Stimulated activated naive CD4-positive, alpha-beta T cell (primary cell): ENCODE data around the gene C9orf72.
A peak's percentile ranks its signal among the peaks of the same experiment; 100 is the strongest.

Source experiments
- DNase-seq, 6 experiments: peaks; one replicate each; lab custom pipeline; 2025; lab: John Stamatoyannopoulos, UW

Gene C9orf72

DNA sequence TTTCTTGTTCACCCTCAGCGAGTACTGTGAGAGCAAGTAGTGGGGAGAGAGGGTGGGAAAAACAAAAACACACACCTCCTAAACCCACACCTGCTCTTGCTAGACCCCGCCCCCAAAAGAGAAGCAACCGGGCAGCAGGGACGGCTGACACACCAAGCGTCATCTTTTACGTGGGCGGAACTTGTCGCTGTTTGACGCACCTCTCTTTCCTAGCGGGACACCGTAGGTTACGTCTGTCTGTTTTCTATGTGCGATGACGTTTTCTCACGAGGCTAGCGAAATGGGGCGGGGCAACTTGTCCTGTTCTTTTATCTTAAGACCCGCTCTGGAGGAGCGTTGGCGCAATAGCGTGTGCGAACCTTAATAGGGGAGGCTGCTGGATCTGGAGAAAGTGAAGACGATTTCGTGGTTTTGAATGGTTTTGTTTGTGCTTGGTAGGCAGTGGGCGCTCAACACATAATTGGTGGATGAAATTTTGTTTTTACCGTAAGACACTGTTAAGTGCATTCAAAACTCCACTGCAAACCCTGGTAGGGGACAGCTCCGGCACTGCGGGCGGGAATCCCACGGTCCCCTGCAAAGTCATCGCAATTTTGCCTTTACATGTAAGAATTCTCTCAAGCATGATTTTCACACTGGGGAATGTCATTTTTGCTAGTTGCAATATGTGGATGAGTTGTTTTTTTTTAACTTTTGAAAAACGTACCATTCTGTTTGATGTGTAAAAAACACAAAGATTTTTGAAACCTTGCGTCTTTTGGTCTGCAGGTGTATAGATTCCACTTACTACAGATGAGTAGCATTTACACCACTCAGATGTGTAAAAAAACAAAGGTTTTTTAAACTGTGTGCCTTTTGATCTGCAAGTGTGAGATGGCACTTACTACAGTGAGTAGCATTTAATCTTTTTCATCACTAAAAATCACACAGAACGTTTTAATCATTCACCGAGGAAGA, 631 bp upstream of the C9orf72 start:
- DNase-seq: peak; percentile 87 to 98 (median 96)

DNA sequence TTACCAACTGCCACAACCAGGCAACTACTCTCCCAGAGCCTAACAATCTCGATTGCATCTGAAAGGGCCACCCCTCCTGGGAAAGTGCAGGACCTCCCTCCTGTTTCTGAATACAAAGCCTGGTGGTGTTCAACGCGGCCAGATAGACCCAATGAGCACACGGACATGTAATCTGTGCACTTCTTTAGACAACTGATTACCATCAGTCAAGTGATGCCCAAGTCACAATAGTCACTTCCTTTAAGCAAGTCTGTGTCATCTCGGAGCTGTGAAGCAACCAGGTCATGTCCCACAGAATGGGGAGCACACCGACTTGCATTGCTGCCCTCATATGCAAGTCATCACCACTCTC, 739 bp downstream of the C9orf72 start:
- DNase-seq: peak in 5 of 6 experiments; percentile 51 to 83 (median 60)

DNA sequence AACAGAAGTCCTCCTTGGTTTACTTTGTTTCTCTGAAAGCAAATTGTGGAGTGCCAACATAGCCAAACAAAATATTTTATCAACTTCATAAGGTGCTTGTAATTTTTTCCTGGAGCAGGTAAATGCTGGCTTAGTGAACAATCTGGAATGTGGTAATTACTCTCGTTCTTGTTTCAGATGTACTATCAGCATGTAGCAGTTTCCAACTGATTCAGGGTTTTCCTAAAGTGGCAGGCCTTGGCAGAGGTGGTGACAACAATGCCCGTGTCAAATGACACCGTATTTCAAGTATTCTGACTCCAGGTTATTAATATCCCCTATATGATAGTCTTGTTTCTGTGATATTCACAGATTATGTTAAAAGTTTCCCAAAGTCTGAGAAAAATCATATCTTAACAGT, 1.2 kb downstream of the C9orf72 start:
- no peak for DNase-seq

DNA sequence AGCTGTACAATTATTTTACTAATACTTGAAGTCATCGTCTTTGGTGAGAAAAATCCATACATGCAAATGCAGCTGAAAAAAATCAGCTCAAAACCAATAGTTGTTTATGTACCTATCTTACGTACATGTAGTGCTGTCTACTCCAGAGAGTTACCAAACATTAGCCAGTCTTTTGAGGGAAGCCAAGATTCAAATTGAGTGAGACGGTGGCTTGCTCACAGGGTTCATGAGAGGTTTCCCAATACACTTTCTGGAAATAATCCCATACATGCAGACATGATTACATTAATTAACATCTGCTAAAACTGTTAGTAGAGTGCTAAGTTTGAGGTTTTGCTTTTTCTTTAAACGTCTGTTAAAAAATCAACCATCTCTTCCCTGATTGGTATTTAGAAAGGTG, 2.3 kb downstream of the C9orf72 start:
- no peak for DNase-seq

DNA sequence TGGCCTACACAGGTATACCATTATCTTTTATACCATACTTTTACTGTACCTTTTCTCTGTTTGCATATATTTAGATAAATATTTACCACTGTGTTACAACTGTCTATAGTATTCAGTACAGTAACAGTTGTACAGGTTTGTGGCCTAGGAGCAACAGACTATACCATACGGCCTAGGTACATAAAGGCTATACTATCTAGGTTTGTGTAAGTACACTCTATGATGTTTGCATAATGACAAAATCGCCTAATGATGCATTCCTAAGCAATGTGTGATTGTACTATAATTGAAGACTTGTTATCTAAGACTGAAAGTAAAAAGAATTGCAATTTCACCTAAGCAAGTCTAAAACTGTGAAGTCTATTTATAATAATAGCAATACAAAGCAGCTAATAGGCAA, 3.9 kb downstream of the C9orf72 start:
- DNase-seq: no peak

DNA sequence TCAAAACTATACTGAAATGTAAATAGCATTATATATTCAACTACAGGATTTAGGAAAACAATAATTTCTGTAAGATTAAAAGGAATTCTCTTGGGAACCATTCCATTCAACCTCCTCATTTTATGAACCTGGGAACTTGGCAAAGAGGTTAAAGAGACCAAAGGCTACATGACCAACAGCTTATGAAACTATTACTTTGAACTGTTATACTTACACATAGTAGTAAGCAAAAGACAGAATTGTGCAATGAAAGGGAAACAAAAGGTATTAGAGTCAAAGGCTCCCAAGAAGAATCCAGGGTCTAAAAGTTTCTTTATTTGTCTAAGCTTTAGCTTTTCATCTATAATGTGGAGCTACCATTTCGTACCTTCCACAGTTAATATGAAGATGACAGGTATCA, 7.2 kb downstream of the C9orf72 start:
- no peak for DNase-seq

DNA sequence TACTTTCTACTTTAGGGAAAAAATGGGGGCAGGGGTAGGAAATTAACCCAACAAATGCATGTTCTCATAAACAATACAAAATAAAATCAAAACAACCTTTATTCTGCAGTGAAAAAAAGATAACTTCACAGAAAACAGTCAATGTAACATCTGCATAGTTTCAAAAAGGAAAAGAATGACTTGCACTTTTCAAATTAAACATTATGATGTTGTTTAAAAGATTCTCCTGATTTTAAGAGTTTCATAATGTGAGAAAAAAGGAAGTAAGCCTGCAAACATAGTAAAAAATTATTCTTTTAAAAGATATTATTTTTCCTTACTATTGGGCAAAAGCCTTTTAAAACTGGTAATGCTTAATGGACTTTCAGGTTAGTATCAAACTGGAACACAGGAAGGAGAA, 7.6 kb downstream of the C9orf72 start:
- DNase-seq: no peak

DNA sequence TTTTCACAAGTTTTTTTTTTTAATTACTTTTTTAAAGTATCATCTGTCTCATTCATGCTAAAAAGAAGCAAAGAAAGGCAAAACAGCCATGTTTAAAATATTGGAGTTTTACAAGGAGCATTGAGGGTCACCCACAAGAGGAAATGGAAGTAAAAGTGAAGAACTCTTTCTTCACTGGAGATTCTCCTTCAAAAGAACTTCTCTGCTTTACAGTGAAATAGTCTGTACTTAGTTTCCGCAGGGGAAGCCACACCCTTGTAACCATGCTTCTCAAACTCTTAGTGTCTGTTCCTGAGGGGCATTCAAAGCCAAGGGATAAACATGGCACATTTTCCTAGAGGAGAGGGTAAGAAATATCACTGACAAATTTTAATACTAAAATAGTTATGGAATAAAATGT, 8.6 kb downstream of the C9orf72 start:
- DNase-seq: peak in 3 of 6 experiments; percentile 5 to 6 (median 6)

DNA sequence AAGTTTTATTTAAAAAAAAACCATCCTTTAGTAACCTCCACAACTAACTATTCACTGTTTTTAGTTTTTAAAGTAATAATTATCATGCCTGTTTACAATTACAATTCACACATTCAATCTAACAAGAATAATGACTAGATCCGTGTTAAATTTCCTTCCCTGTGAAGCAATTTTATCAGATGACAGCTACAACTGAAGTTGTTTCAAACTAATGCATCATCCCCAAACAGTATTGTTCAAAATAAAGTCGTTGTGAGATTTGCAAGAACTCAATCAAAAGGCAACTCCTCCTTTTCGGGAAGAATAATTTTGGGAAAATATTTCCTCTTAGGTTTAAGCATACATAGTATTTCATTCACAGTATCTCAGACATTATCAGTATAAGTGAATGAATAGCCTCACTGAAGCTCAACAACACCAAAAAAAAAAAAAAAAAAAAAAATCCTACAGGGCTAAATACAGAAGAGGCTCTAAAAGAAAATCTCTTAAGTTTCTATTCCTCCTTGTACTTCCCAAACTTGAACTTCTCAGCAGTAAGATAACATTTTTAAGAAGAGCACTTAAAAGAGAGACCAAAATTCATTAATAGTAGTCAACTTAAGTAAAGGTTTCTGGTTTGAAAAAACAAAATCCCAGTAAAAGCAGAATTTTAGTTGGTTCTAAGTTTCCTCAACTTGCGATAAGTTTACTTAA, 9.4 kb downstream of the C9orf72 start:
- no peak for DNase-seq

DNA sequence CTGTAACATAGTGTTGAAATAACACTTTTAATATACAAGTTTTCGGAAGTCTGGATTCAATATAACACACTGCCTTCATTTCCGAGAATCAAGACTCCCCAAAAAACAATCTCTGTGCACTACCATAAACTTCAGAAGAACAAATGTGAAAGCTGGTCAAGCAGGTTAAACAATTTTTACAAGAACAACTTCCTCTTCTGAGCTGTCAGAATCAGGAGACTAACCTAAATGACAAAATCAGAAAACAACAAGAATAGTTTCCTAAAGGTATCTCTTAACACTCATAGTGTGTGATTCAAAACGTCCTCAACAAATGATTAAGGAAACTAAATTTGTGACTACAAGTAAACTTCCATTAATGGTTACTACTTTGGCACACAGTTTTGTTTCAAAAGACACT, 11.6 kb downstream of the C9orf72 start:
- DNase-seq: no peak

DNA sequence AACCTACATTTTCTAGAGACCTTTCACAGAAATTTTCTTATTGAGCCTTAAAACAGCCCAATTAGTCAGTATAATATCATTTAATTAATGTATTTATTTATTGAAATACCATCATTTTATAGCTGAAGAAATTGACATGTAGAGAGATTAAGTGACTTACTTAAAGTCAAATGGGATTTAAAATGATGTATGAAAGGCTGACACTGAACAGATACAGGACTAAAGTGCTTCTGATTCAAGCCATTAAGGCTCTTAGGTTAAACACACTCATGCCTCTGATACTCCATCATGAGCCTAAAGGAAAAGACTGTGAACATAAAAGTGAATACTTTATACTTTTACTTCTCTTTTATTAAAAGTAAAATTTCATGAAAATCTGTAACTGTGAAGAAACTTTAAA, 12.8 kb downstream of the C9orf72 start:
- DNase-seq: no peak

DNA sequence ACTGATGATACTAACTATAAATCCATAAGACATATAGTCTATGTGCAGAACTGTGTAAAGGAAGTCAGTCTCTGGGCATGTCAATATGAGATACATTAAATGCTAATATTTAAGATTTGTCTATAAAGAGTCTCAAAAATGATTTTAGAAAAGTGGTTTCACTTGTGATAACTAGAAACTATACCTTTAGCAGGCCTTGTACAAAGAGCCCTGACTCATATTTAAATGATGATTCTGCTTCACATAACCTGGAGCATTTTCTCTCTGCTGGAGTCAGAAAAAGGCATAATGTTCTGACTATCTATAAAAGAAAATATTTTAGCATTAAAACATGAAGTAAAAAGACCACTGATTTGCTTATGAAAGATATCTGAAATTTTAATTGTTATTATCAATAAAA, 15.0 kb downstream of the C9orf72 start:
- no peak for DNase-seq

DNA sequence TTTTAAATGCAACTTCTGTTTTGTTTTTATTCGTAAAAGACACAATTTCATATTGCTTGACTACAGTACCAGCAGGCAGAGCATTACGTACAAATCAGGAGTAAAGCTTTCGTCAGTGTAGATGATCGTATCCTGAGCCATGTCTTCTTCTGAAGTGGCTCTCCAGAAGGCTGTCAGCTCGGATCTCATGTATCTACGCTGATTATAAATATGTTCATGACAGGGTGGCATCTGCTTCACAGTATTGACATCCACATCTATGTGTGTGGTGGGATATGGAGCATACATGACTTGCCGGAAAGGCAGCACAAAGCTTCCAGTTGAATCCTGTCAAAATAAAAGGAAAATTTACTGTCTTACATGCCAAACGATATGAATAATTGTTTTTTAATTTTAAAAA, 16.8 kb downstream of the C9orf72 start:
- no peak for DNase-seq

DNA sequence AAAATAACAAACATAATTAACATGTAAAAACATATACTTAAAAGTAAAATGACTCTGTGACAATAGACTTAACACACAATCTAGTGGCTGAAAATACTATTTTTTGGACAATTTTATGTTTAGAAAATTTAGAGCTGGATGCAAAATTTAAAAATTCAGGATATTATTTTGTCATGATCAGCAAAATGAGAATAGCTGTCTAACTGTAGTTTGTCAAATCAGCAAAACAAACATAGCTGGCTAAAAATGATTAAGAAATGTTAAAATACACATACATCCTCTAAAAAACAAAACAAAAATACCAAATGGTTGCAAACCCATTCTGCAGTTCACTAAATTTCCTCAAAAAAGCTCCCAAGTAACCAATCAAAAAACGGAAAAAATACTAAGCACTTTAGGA, 18.6 kb downstream of the C9orf72 start:
- DNase-seq: no peak

DNA sequence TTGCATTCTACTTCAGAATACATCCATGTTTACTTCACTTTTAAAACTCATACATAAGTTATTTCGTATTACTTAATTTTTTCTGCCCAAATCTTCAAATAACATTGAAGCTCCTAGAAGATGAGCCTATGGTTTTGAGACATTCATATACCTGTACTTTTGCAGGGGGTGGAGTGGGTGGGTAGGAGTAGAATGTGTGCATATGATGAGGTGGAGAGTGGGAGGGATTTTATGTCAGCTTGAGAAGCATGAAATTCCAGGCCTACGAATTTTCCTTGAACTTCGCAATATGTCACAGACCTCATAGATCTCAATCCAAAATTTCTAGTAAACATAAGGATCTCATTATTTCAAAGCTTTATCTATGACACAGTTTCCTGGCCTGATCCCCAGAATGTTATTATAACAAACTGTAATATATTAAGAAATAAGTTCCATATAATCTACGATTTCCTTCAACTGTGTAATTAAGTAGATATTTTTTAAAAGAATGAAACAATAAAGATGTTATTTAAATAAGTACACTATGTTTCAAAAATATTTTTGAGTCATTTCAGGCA, 24.0 kb downstream of the C9orf72 start:
- DNase-seq: no peak

DNA sequence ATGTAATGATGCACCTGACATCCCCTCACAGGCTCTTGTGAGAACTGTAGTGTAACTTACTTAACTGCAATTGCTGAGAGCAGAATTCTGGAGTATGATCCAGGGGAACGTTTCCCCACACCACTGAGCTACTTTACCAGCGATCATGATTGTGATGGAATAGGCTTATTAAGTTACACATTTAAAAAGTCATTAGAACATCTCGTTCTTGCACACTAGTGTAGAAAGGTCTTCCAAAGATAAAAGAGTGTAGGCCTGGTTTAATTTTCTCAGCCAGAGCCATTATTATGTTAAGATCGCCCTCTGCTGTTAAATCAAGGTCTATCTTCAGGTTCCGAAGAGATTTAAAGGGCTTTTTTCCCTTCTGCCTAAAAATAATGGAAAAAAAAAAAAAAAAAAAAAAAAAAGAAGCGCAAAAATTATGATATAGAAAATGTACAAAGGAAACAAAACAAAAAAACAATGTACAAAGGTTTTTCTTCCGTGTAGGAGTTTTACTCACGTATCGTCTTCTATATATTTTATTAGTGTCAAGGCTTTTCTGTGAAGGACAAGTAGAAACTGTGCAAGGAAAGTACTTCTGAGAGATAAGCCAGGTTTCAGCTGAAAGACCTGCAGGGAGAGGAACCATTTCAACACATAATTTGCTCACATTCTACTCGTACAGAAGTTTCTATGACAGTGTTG, 25.1 kb downstream of the C9orf72 start:
- no peak for DNase-seq

DNA sequence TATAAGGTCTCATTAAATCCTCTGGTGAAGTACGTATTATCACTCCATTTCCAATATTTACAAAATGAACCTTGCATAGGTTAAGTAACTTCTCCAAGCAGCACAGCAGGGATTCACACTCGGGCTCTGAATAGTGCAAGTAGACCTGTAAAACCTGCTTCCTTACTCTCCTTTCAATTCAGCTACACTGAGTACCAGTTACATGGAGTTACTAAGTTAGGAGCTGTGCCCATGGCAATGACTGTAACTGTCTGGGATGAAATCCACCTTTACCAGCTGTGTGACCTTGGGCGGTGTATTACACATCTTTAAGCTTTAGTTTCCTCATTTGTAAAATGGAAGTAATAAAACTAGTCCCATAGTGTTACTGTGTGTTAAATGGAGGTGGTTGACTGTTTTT, 27.8 kb downstream of the C9orf72 start:
- no peak for DNase-seq

DNA sequence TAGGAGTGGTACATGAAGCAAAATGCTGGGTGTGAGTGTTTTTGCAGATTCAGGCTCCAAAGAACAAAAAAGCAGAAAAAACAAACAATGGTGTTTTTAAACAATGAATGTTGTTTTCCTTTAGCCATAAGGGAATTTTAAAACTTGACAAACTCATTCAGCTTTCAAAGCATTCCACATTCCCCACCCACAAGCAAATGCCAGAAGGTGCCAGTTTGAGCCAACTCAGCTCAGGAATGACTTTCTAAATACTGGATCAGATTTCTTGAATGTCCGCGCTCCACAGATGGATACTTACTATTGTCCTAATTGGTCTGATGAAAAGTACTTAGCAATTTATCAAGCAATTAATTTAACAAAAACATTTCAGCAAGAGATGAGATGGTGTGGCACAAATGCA, 30.8 kb downstream of the C9orf72 start:
- no peak for DNase-seq

DNA sequence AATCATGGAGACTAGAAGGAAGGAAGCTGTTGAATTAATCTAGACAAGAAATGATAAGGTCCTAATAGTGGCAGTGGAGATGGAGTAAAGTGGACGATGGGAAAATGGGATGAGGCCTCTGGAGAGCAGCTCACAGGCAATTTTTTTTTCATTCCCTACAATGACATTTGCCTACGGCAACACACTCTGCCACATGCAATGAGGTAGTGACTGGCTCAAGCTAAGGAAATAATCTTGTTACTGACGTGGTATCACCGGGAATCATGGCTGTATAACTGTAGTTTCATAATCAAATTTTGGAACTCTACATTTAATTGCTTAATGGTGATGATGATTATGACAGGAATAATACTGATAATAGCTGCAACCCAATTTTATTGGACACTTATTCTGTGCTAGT, 31.5 kb downstream of the C9orf72 start:
- no peak for DNase-seq

DNA sequence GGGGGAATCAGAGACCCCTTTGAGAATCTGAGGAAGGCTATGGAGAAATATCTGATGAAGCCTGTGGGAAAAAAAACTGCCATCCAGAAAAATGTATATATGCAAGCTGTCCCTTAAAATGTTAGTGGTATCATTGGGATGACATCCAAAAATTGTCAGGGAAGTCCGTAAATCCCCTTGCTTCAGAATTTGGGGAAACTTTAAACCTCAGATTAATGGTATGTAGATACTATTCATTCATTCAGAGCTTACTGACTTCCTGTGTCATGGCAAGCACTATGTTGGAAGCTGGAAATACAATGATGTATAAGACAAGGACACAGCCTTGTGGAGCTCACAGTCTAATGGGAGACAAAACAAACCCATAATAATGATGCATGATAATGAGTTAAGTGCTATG, 32.8 kb downstream of the C9orf72 start:
- DNase-seq: no peak

DNA sequence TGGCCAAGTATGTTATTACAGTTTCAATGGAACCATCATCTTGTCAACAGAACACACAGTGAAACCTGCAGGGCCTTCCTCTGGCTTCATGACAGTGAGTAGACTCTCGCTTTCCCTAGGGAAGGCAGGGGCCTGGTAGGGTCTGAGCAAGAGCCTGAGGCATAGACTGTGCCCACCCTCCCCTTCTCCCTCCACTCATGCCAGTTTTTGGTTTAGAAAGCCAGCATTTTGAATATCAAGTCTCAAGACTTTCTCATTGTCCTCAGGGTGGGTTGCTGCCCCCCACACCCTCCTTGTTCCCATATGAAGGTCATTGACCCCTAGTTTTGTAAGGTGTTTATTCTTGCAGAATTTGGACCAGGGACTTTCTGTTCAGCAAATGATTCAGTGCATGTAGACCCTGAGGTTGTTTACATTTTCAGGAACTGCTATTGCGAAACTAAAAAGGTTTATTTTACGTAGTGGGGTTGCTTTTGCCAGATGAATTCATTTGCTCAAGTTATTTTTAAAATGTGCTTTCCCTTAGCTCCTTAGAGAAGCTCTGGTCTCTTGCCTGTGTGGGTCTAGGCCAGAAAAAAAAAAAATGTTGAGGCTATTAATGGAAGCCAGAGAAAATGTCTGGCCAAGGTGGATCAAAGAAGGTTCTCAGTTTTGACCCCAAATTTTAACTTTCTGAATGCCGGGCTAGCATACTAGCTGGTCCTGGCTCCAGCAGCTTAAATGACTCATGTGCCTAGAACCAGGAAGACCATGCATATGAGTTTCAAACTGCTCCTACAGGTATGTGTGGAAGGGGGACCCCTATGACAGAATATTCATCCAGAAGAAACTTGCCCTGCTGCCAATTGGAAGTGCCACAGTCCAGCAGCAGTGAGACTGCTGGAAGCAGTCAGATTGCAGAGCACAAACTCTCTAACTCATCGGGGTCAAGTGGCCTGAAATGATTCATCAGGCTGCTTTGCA, 33.5 kb downstream of the C9orf72 start:
- DNase-seq: no peak
